Heart left ventricle (tissue), 16 donors: ENCODE measurements around the gene C12orf42. TPM values are rescaled to one million over a fixed set of nuclear protein-coding genes. Genes with fewer than 3 reads are reported as not detected.
A peak's percentile ranks its signal among the peaks of the same experiment; 100 is the strongest.

Source experiments
- ATAC-seq, 4 donors: fragments of 200-7000 bp; cut with Tn5 transposase; one replicate each; pipeline ENCODE4 v1.9.1; 2020 to 2022; ENCODE audit warnings: moderate library complexity in 4 of 4, mild to moderate bottlenecking in 3 of 4, moderate number of reproducible peaks in 1 of 4
- DNase-seq, 5 donors: peaks; one replicate each; pipeline ENCODE4 v3.0.0-alpha.2; 2020
- H3K27ac ChIP-seq, 12 donors: fragments of 200-600 bp; sonication (generic) in 4 of 12; one replicate each; pipeline versions ENCODE4 v1.5.0 to v1.8.0; 2016 to 2022; ENCODE audit warnings: mild to moderate bottlenecking in 2 of 12
- H3K27me3 ChIP-seq, 9 donors: fragments of 200-600 bp; sonication (generic) in 2 of 9; one replicate each; pipeline versions ENCODE4 v1.5.1 to v1.8.0; 2016 to 2022; ENCODE audit warnings: mild to moderate bottlenecking in 3 of 9
- H3K36me3 ChIP-seq, 9 donors: fragments of 200-600 bp; sonication (generic) in 2 of 9; one replicate each; pipeline versions ENCODE4 v1.5.0 to v1.8.0; 2018 to 2022; ENCODE audit warnings: mild to moderate bottlenecking in 2 of 9
- H3K4me1 ChIP-seq, 12 donors: fragments of 200-600 bp; sonication (generic) in 4 of 12; one replicate each; pipeline versions ENCODE4 v1.5.0 to v1.8.0; 2016 to 2022; ENCODE audit warnings: mild to moderate bottlenecking in 3 of 12
- H3K4me3 ChIP-seq, 12 donors: fragments of 200-600 bp; sonication (generic) in 4 of 12; one replicate each; pipeline versions ENCODE4 v1.5.0 to v1.8.0; 2017 to 2022; ENCODE audit warnings: mild to moderate bottlenecking in 9 of 12, moderate library complexity in 4 of 12
- H3K9me3 ChIP-seq, 12 donors: fragments of 200-600 bp; sonication (generic) in 4 of 12; one replicate each; pipeline versions ENCODE4 v1.5.0 to v1.8.0; 2016 to 2022; ENCODE audit warnings: mild to moderate bottlenecking in 1 of 12
- POLR2A ChIP-seq, 2 donors: fragments of 450-650 bp; IDR thresholded peaks; one replicate each; pipeline ENCODE4 v1.6.1; 2017; ENCODE audit warnings: antibody characterized with exemption in 2 of 2, mild to moderate bottlenecking in 2 of 2, moderate library complexity in 2 of 2
- whole genome bisulfite sequencing, 4 donors: extraction: QIAGEN DNeasy Blood & Tissue Kit in 2 of 4; methylation state at CpG; one replicate each; pipeline versions ENCODE4 v1.1.5 to v1.1.7; 2013 to 2018; 5-methylcytosine and 5-hydroxymethylcytosine counted together
- intact Hi-C, 10 donors: fragments of 100-400 bp; cut with DNase I; formaldehyde crosslinking; loops; one replicate each; pipeline versions ENCODE4 v1.11.1 to v1.14.2; 2022
- polyA plus RNA-seq, 2 donors: library from polyadenylated mRNA; stranded (reverse); fragments of 200-250 nt; gene quantifications; one replicate each; pipeline ENCODE4 v1.2.3, GENCODE V29; 2013
- total RNA-seq, 9 donors: library from RNA; depleted of rRNA in 2 of 9; stranded (reverse); fragments of >200 nt in 2 of 9; fragmentation: NEBNext Ultra II Directional in 3 of 9; extraction: Animal tissue kit (Norgen Biotek cat#: 25700) in 3 of 9; gene quantifications; one replicate each; pipeline versions ENCODE4 v1.1.0 to v1.2.4, GENCODE V29; 2016 to 2023
- TF ChIP-seq, protein P1 (sequence below), 12 donors: fragments of 200-600 bp; sonication (generic) in 4 of 12; IDR thresholded peaks; one replicate each; pipeline versions ENCODE4 v1.5.0 to v1.8.0; 2018 to 2022; ENCODE audit warnings: antibody characterized with exemption in 12 of 12, mild to moderate bottlenecking in 5 of 12
- donor health status: ischemic (EF 13 %, LVEDD 7.1; RV severe dilation, severe dysfunction).
- donor health status: healthy with polysubstance abuse.
- donor health status: DM: no; HTN: yes; CAD: no.
- donor health status: DM: no; HTN: no; CAD: no.
- donor health status: ischemic (EF 25% LVEDD 6.9; RV normal size, moderate dysfunction).
- donor health status: ischemic (EF 25% LVEDD 5.7; RV mildly dilated, moderate dysfunction).
- donor health status: healthy.
- donor health status: DM: yes; HTN: yes; CAD: no.
- donor health status: ischemic (EF 35%, LVEDD 5.7; RV mildly dilated, moderate dysfunction).
- donor health status: nonischemic (EF 11% LVEDD 7.7; RV severe dilation, severe dysfunction).
- donor health status: DM: yes; HTN: yes; CAD: no.
- donor health status: PGD.
- donor health status: ischemic (EF 29% LVEDD 5.4; RV normal size, mild dysfunction).
- donor health status: nonischemic (EF 23%, LVEDD 6.1; RV moderate dilation, normal function).

Gene C12orf42
- total and polyA plus RNA-seq, 11 donors: not detected

DNA sequence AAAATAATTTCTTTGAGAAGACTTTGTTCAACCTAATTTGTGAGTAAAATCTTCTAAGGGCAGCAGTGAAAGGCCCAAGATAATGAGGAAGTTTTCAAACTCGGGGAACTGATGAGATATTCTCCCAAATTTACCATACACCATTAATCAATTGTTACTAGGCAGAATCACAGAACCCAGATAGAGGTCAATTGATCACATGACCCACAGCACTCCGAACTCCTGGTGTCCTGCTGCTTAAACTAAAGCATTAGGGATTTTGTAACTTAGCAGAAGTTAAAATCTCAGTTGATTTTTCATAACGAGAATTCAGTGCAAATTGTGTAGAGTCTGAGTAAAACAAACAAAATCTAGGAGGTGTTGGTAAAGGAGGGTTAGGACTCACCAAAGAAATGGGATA lies 207.8 kb downstream of the C12orf42 start:
- intact Hi-C loops: no loop called here
- DNase-seq: no peak
- 55 to 63% (median 59%) methylated on average over 3 of the region's 3 CpGs for WGBS, 4 donors

DNA sequence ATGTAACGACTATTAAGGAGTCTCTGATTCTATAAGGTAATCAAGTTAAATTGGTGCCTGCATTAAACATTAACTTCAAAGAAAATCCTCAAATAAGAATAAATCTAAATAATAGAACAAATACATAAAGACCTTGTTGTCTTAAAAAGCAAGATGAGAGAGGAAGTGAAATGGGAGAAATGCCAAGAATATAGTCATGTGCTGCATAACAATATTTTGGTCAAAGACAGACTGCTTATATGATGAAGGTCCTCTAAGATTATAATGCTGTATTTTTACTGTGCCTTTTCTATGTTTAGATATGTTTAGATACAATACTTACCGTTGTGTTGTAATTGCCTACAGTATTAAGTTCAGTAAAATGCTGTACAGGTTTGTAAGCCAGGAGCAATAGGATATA lies 213.6 kb downstream of the C12orf42 start:
- ATAC-seq (no peak), DNase-seq (no peak)
- no peak overlapping the region for H3K27ac ChIP-seq
- no peaks in the 10 kb centered on the region for H3K4me1 ChIP-seq
- no peaks in the 10 kb centered on the region for H3K36me3 ChIP-seq
- no peaks in the 10 kb centered on the region for H3K27me3 ChIP-seq
- TF ChIP-seq, protein P1, sequence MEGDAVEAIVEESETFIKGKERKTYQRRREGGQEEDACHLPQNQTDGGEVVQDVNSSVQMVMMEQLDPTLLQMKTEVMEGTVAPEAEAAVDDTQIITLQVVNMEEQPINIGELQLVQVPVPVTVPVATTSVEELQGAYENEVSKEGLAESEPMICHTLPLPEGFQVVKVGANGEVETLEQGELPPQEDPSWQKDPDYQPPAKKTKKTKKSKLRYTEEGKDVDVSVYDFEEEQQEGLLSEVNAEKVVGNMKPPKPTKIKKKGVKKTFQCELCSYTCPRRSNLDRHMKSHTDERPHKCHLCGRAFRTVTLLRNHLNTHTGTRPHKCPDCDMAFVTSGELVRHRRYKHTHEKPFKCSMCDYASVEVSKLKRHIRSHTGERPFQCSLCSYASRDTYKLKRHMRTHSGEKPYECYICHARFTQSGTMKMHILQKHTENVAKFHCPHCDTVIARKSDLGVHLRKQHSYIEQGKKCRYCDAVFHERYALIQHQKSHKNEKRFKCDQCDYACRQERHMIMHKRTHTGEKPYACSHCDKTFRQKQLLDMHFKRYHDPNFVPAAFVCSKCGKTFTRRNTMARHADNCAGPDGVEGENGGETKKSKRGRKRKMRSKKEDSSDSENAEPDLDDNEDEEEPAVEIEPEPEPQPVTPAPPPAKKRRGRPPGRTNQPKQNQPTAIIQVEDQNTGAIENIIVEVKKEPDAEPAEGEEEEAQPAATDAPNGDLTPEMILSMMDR (IDR thresholded peaks at IDR 0.05): no peak
- TF ChIP-seq POLR2A (IDR thresholded peaks at IDR 0.05): no peak
- H3K4me3 ChIP-seq: no peak overlapping the region
- 64 to 70% (median 66%) methylated on average over 2 of the region's 2 CpGs for WGBS, 4 donors
- intact Hi-C loops: no loop called here
- no peaks in the 10 kb centered on the region for H3K9me3 ChIP-seq

More for the DNA sequence above, 207.8 kb downstream of the C12orf42 start:
- TF ChIP-seq, protein P1 (IDR thresholded peaks at IDR 0.05): no peak
- TF ChIP-seq POLR2A (IDR thresholded peaks at IDR 0.05): no peak
- ATAC-seq: no peak
- Histone ChIP-seq H3K36me3 (no peaks in the 10 kb centered on the region), H3K27ac (no peak overlapping the region), H3K4me3 (no peak overlapping the region), H3K4me1 (no peaks in the 10 kb centered on the region), H3K9me3 (peaks cover 0 to 23% (median 2%) of the 10 kb centered on the region in 12 donors), H3K27me3 (no peaks in the 10 kb centered on the region)

DNA sequence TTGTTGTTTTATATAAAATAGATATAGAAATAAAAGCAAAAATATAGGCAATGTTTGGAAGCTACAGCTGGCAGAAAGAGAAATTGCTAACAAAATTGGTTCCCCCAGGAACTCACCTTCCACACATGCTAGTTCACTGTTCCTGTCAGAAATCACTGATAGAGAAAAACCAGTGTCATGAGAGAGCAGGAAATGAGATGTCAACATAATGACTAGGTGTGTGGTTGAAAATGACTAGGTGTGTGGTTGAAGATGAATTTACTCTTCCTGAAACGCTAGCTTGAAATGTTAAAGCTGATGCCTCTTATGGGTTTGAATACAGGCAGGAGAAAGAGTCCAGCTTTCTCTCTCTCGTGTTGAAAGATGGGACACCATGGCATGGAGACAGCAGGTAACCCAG lies 216.3 kb downstream of the C12orf42 start:
- intact Hi-C loops: no loop called here
- no peak for ATAC-seq
- H3K4me1 ChIP-seq: no peaks in the 10 kb centered on the region
- TF ChIP-seq POLR2A (IDR thresholded peaks at IDR 0.05): no peak
- TF ChIP-seq, protein P1 (IDR thresholded peaks at IDR 0.05): no peak
- H3K36me3 ChIP-seq: no peaks in the 10 kb centered on the region
- no peak overlapping the region for H3K27ac ChIP-seq
- no peaks in the 10 kb centered on the region for H3K9me3 ChIP-seq
- 47 to 60% (median 56%) methylated on average over 2 of the region's 2 CpGs for WGBS, 4 donors
- H3K4me3 ChIP-seq: no peak overlapping the region
- H3K27me3 ChIP-seq: no peaks in the 10 kb centered on the region
- DNase-seq: no peak

DNA sequence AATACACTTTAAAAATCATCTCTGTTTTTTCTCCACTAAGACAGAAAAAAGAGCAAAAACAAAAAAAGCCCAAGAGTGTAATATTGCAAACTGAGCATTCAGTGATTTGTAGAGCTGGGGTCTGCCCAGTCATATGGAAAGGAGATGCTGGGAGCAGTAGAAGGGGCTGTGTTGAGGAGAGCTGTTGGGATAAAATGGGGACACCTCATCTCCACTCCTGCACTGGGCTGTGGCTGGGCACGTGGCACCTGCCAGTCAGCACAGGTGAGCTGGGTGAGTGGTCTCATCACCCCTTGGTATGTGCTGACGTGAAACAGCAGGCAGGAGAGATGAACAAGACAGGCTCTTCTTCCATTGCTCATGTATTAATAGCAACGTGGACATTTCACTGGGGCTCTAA lies 217.4 kb downstream of the C12orf42 start:
- intact Hi-C loops: no loop called here
- Histone ChIP-seq H3K27ac (no peak overlapping the region), H3K36me3 (no peaks in the 10 kb centered on the region), H3K4me3 (no peak overlapping the region), H3K9me3 (no peaks in the 10 kb centered on the region), H3K4me1 (no peaks in the 10 kb centered on the region), H3K27me3 (no peaks in the 10 kb centered on the region)
- no peak for TF ChIP-seq POLR2A (IDR thresholded peaks at IDR 0.05)
- TF ChIP-seq, protein P1 (IDR thresholded peaks at IDR 0.05): no peak
- no peak for ATAC-seq
- 33 to 56% (median 43%) methylated on average over 3 of the region's 3 CpGs for WGBS, 4 donors
- DNase-seq: peak in 1 of 5 donors; percentile 36
